Transverse colon (tissue), 4 donors: ENCODE results near the gene VWA3B. TPM values are rescaled to one million over a fixed set of nuclear protein-coding genes. Genes with fewer than 3 reads are reported as not detected.
A peak's percentile ranks its signal among the peaks of the same experiment; 100 is the strongest.

Experiments used
- DNase-seq: peaks from one replicate; pipeline ENCODE4 v3.0.0-alpha.2; 2019
- H3K27ac ChIP-seq, 4 donors: fragments of 200-600 bp; sonication (generic); 2 replicates each; pipeline ENCODE4 v1.5.1; 2016 to 2018; ENCODE audit warnings: inconsistent platforms in 4 of 4
- H3K27me3 ChIP-seq: fragments of 200-600 bp; sonication (generic); 2 replicates; pipeline ENCODE4 v1.5.1; 2017; ENCODE audit warnings: inconsistent platforms
- H3K36me3 ChIP-seq, 4 donors: fragments of 200-600 bp; sonication (generic); 2 replicates each; pipeline ENCODE4 v1.5.1; 2017 to 2019; ENCODE audit warnings: inconsistent platforms in 4 of 4
- H3K4me1 ChIP-seq, 4 donors: fragments of 200-600 bp; sonication (generic); 2 replicates each; pipeline ENCODE4 v1.5.1; 2017 to 2020; ENCODE audit warnings: inconsistent platforms in 4 of 4
- H3K4me3 ChIP-seq, 4 donors: fragments of 200-600 bp; sonication (generic); 1 replicate in 1 of 4; 2 replicates in 3 of 4; pipeline versions ENCODE4 v1.5.1 to v1.6.1; 2017 to 2019; ENCODE audit warnings: inconsistent platforms in 4 of 4
- H3K9me3 ChIP-seq, 2 donors: fragments of 200-600 bp; sonication (generic); 2 replicates each; pipeline ENCODE4 v1.5.1; 2017 to 2019; ENCODE audit warnings: inconsistent platforms in 2 of 2
- CTCF ChIP-seq, 5 experiments: fragments of 200-600 bp in 3 of 5; fragments of 450-650 bp in 2 of 5; sonication (generic) in 3 of 5; IDR thresholded peaks; 1 replicate in 2 of 5; 2 replicates in 3 of 5; pipeline ENCODE4 v1.5.1; 2016 to 2017; ENCODE audit warnings: antibody characterized with exemption in 5 of 5, inconsistent platforms in 3 of 5, mild to moderate bottlenecking in 2 of 5, moderate library complexity in 1 of 5
- EP300 ChIP-seq: sonication (generic); formaldehyde crosslinking; IDR thresholded peaks from one replicate; pipeline ENCODE4 v1.6.1; 2017; ENCODE audit warnings: antibody characterized with exemption, low read depth
- POLR2A ChIP-seq: fragments of 450-650 bp; IDR thresholded peaks from one replicate; pipeline ENCODE4 v1.6.1; 2016; ENCODE audit warnings: antibody characterized with exemption, mild to moderate bottlenecking, moderate library complexity
- POLR2AphosphoS5 ChIP-seq, 3 donors: sonication (generic); formaldehyde crosslinking; IDR thresholded peaks; one replicate each; pipeline ENCODE4 v1.6.1; 2016; ENCODE audit warnings: antibody characterized with exemption in 3 of 3
- WGBS, 2 donors: methylation state at CpG; one replicate each; pipeline ENCODE4 v1.1.5; 2018; ENCODE audit warnings: low coverage in 1 of 2; 5-methylcytosine and 5-hydroxymethylcytosine counted together
- in situ Hi-C, 4 donors: fragments of 200-750 bp; cut with MboI; loops; one replicate each; pipeline versions ENCODE4 v1.15.0 to v1.15.1; 2017; ENCODE audit warnings: low sequenced_read_pairs in 3 of 4, low pct_ligation_motif_present in 1 of 4, low pct_unique_long_range_greater_than_20kb in 1 of 4
- intact Hi-C: fragments of 100-400 bp; cut with DNase I; formaldehyde crosslinking; loops from one replicate; pipeline ENCODE4 v1.15.1; 2023; ENCODE audit warnings: low total_unique reads
- total RNA-seq, 4 donors: library from RNA; depleted of rRNA; stranded (reverse); fragments of >200 nt; gene quantifications; one replicate each; pipeline ENCODE4 v1.1.0, GENCODE V29; 2016

Gene VWA3B
- total RNA-seq, 4 donors from 2014 or later, result 0.41 to 0.48 TPM; not detected in 2

- intact Hi-C loops (no loop called here), in situ Hi-C loops (no loop called here)
- H3K27ac ChIP-seq, result peak overlapping the region; percentile 78 to 89 (median 86)
Measured at GRCh38 chr2:98281607-98282006, 194.6 kb downstream of the VWA3B start.

GRCh38 chr2:98282109-98282508 is 195.1 kb downstream of the VWA3B start:
- Histone ChIP-seq H3K9me3 (no peaks in the 10 kb centered on the region), H3K27ac (peak overlapping the region in 3 of 4 donors; percentile 14 to 89 (median 86)), H3K4me1 (peaks cover 0 to 41% (median 30%) of the 10 kb centered on the region in 4 donors), H3K36me3 (no peaks in the 10 kb centered on the region), H3K4me3 (no peak overlapping the region), H3K27me3 (no peaks in the 10 kb centered on the region)
- TF ChIP-seq POLR2AphosphoS5 (IDR thresholded peaks at IDR 0.05) (peak in 1 of 3 donors; percentile 3), CTCF (IDR thresholded peaks at IDR 0.05) (no peak), POLR2A (no peak), EP300 (no peak)
- 50 to 63% methylated on average over 1 of the region's 1 CpG for WGBS, 2 donors
- DNase-seq, result no peak
- in situ Hi-C loops (no loop called here), intact Hi-C loops (no loop called here)

More at GRCh38 chr2:98281607-98282006, 194.6 kb downstream of the VWA3B start:
- Histone ChIP-seq H3K36me3 (no peaks in the 10 kb centered on the region), H3K27me3 (no peaks in the 10 kb centered on the region), H3K4me1 (peaks cover 0 to 42% (median 30%) of the 10 kb centered on the region in 4 donors), H3K4me3 (no peak overlapping the region), H3K9me3 (no peaks in the 10 kb centered on the region)
- WGBS, 2 donors, result 82 to 92% methylated on average over 2 to 6 of the region's 6 CpGs
- TF ChIP-seq POLR2AphosphoS5 (IDR thresholded peaks at IDR 0.05), result no peak
- no peak for TF ChIP-seq POLR2A
- TF ChIP-seq CTCF (IDR thresholded peaks at IDR 0.05), result no peak
- TF ChIP-seq EP300, result no peak
- DNase-seq, result no peak

- intact Hi-C loops, result no loop called here
- peaks cover 0 to 5% (median 3%) of the 10 kb centered on the region in 4 donors for H3K4me1 ChIP-seq
- in situ Hi-C loops, result no loop called here
- no peak for TF ChIP-seq CTCF (IDR thresholded peaks at IDR 0.05)
- TF ChIP-seq POLR2AphosphoS5 (IDR thresholded peaks at IDR 0.05), result no peak
- no peak for TF ChIP-seq POLR2A
- TF ChIP-seq EP300, result no peak
- no peak for DNase-seq
- H3K27me3 ChIP-seq, result no peaks in the 10 kb centered on the region
- 80 to 88% methylated on average over 4 to 5 of the region's 5 CpGs for WGBS, 2 donors
- H3K4me3 ChIP-seq, result no peak overlapping the region
- H3K9me3 ChIP-seq, result no peaks in the 10 kb centered on the region
- no peaks in the 10 kb centered on the region for H3K36me3 ChIP-seq
- H3K27ac ChIP-seq, result no peak overlapping the region
Measured at GRCh38 chr2:98293030-98293429, 206.1 kb downstream of the VWA3B start.

- H3K27ac ChIP-seq, result no peak overlapping the region
- in situ Hi-C loops, result no loop called here
- intact Hi-C loops, result no loop called here
- 76 to 84% methylated on average over 7 to 12 of the region's 12 CpGs for WGBS, 2 donors
- H3K4me1 ChIP-seq, result peaks cover 0 to 14% (median 14%) of the 10 kb centered on the region in 4 donors
- no peak overlapping the region for H3K4me3 ChIP-seq
- H3K36me3 ChIP-seq, result no peaks in the 10 kb centered on the region
- no peaks in the 10 kb centered on the region for H3K9me3 ChIP-seq
- H3K27me3 ChIP-seq, result no peaks in the 10 kb centered on the region
- no peak for TF ChIP-seq EP300
- no peak for TF ChIP-seq POLR2AphosphoS5 (IDR thresholded peaks at IDR 0.05)
- no peak for TF ChIP-seq POLR2A
- no peak for TF ChIP-seq CTCF (IDR thresholded peaks at IDR 0.05)
- no peak for DNase-seq
Measured at GRCh38 chr2:98293931-98294687, 207.1 kb downstream of the VWA3B start.
